Measurements from ENCODE around the gene TRPV4. TPM values are rescaled to one million over a fixed set of nuclear protein-coding genes. Genes with fewer than 3 reads are reported as not detected.

The TRPV4 gene
- total RNA-seq, 1 experiment from 2014 or later, result 0.44 TPM

DNA sequence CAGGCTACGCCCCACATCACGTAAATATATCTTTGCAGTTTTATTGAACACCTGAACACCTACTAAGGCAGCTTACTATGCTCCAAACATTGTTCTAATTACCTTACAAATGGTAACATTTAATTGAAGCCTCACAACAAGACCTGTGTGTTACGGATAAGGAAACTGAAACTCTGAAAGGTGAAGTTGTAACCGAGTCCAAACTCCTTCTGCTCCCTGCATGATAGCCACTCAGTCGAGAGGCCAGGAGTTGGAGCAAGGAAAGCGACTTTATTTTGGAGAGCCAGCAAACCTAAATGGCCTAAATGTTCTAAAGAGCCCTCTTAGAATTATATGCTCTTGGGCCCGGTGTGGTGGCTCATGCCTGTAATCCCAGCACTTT lies 12.6 kb upstream of the TRPV4 start:
- ChIA-PET CTCF (interaction anchor here (0.7 to 1.9 kb wide), 5 partner anchors 9 to 248 kb away, joined by 3 to 17 read pairs (median 5); partner anchors contain the start of gene TRPV4), POLR2A (no interaction called here)
- H3K4me1 ChIP-seq (ENCODE audit: control insufficient read depth, insufficient read depth, low read length), result no peaks in the 10 kb centered on the region
- TF ChIP-seq TCF7L2 (IDR thresholded peaks at IDR 0.05; ENCODE audit: low read depth, low read length), result no peak
- TF ChIP-seq, protein P1, sequence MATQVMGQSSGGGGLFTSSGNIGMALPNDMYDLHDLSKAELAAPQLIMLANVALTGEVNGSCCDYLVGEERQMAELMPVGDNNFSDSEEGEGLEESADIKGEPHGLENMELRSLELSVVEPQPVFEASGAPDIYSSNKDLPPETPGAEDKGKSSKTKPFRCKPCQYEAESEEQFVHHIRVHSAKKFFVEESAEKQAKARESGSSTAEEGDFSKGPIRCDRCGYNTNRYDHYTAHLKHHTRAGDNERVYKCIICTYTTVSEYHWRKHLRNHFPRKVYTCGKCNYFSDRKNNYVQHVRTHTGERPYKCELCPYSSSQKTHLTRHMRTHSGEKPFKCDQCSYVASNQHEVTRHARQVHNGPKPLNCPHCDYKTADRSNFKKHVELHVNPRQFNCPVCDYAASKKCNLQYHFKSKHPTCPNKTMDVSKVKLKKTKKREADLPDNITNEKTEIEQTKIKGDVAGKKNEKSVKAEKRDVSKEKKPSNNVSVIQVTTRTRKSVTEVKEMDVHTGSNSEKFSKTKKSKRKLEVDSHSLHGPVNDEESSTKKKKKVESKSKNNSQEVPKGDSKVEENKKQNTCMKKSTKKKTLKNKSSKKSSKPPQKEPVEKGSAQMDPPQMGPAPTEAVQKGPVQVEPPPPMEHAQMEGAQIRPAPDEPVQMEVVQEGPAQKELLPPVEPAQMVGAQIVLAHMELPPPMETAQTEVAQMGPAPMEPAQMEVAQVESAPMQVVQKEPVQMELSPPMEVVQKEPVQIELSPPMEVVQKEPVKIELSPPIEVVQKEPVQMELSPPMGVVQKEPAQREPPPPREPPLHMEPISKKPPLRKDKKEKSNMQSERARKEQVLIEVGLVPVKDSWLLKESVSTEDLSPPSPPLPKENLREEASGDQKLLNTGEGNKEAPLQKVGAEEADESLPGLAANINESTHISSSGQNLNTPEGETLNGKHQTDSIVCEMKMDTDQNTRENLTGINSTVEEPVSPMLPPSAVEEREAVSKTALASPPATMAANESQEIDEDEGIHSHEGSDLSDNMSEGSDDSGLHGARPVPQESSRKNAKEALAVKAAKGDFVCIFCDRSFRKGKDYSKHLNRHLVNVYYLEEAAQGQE (IDR thresholded peaks at IDR 0.05; ENCODE audit: insufficient read depth in 1 of 2, low read depth in 2 of 2, low read length in 1 of 2), result no peak
- TF ChIP-seq POLR2AphosphoS5 (IDR thresholded peaks at IDR 0.05; ENCODE audit: low read depth, low read length), result no peak
- TF ChIP-seq SIN3A (IDR thresholded peaks at IDR 0.05; ENCODE audit: borderline replicate concordance, insufficient read depth, low read depth, low read length), result no peak
- TF ChIP-seq, protein P2, sequence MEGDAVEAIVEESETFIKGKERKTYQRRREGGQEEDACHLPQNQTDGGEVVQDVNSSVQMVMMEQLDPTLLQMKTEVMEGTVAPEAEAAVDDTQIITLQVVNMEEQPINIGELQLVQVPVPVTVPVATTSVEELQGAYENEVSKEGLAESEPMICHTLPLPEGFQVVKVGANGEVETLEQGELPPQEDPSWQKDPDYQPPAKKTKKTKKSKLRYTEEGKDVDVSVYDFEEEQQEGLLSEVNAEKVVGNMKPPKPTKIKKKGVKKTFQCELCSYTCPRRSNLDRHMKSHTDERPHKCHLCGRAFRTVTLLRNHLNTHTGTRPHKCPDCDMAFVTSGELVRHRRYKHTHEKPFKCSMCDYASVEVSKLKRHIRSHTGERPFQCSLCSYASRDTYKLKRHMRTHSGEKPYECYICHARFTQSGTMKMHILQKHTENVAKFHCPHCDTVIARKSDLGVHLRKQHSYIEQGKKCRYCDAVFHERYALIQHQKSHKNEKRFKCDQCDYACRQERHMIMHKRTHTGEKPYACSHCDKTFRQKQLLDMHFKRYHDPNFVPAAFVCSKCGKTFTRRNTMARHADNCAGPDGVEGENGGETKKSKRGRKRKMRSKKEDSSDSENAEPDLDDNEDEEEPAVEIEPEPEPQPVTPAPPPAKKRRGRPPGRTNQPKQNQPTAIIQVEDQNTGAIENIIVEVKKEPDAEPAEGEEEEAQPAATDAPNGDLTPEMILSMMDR (IDR thresholded peaks at IDR 0.05), result no peak
- no peaks in the 10 kb centered on the region for H3K27me3 ChIP-seq (ENCODE audit: control insufficient read depth, insufficient read depth, low read length)
- H3K36me3 ChIP-seq (ENCODE audit: control insufficient read depth, insufficient read depth, low read length), result no peaks in the 10 kb centered on the region
- ATAC-seq (no peak), DNase-seq (ENCODE audit: low read depth, low spot score) (no peak)
- BruUV-seq (replicated peaks), result no TSS peak
- intact Hi-C loops (cut with micrococcal nuclease; ENCODE audit: unreplicated experiment), result loop anchor here (1.0 kb wide), 1 partner anchor 41 kb away; no protein-coding TSS in a partner anchor
- H3K4me3 ChIP-seq (ENCODE audit: low read depth in 2 of 2, low read length in 2 of 2), result peak overlapping the region; percentile 23 to 53
- no peaks in the 10 kb centered on the region for H3K9me3 ChIP-seq (ENCODE audit: control insufficient read depth, insufficient read depth, low read depth, low read length)
- in situ Hi-C loops (cut with HindIII; ENCODE audit: low pct_unique_long_range_greater_than_20kb, low sequenced_read_pairs), result no loop called here
- peak overlapping the region; percentile 11; the same call in 1 of the 2 replicates for H3K27ac ChIP-seq (ENCODE audit: low read length)

GRCh38 chr12:109844983-109845823 lies 12.0 kb upstream of the TRPV4 start:
- Histone ChIP-seq H3K27me3 (ENCODE audit: control insufficient read depth, insufficient read depth, low read length) (no peaks in the 10 kb centered on the region), H3K4me1 (ENCODE audit: control insufficient read depth, insufficient read depth, low read length) (no peaks in the 10 kb centered on the region), H3K36me3 (ENCODE audit: control insufficient read depth, insufficient read depth, low read length) (no peaks in the 10 kb centered on the region), H3K9me3 (ENCODE audit: control insufficient read depth, insufficient read depth, low read depth, low read length) (no peaks in the 10 kb centered on the region), H3K27ac (ENCODE audit: low read length) (peak overlapping the region; percentile 11; the same call in 1 of the 2 replicates), H3K4me3 (ENCODE audit: low read depth in 2 of 2, low read length in 2 of 2) (peak overlapping the region; percentile 23 to 53)
- peak; percentile 96 for ATAC-seq
- peak; percentile 41 for DNase-seq (ENCODE audit: low read depth, low spot score)
- no TSS peak for BruUV-seq (replicated peaks)
- TF ChIP-seq SIN3A (IDR thresholded peaks at IDR 0.05; ENCODE audit: borderline replicate concordance, insufficient read depth, low read depth, low read length) (no peak), POLR2AphosphoS5 (IDR thresholded peaks at IDR 0.05; ENCODE audit: low read depth, low read length) (no peak), TCF7L2 (IDR thresholded peaks at IDR 0.05; ENCODE audit: low read depth, low read length) (no peak)
- TF ChIP-seq, protein P2 (IDR thresholded peaks at IDR 0.05), result peak; percentile 100
- TF ChIP-seq, protein P1 (IDR thresholded peaks at IDR 0.05; ENCODE audit: insufficient read depth in 1 of 2, low read depth in 2 of 2, low read length in 1 of 2), result peak in 1 of 2 experiments; percentile 62; a peak in 1 of 4 replicates
- CTCF ChIA-PET, result interaction anchor here (0.5 to 1.9 kb wide), 12 partner anchors 8 to 496 kb away, joined by 3 to 17 read pairs (median 4); partner anchors contain the start of gene TRPV4
- in situ Hi-C loops (cut with HindIII; ENCODE audit: low pct_unique_long_range_greater_than_20kb, low sequenced_read_pairs) (no loop called here), intact Hi-C loops (cut with micrococcal nuclease; ENCODE audit: unreplicated experiment) (loop anchor here (1.0 kb wide), 1 partner anchor 40 kb away; no protein-coding TSS in a partner anchor)
- POLR2A ChIA-PET, result no interaction called here

Data from Panc1 (cell line).